MM.1S (cell line): ENCODE measurements around the gene ZNF441.
A peak's percentile ranks its signal among the peaks of the same experiment; 100 is the strongest.

ENCODE experiments used
- DNase-seq: peaks from one replicate; pipeline ENCODE4 v3.0.0-alpha.2; 2015
- H2AFZ ChIP-seq: fragments of 300-600 bp; sonication (generic); 2 replicates; pipeline ENCODE4 v1.6.0; 2016; ENCODE audit warnings: antibody characterized with exemption, low read length
- H3F3A ChIP-seq: fragments of 300-600 bp; sonication (generic); 2 replicates; pipeline ENCODE4 v1.6.1; 2016; ENCODE audit warnings: mild to moderate bottlenecking, antibody characterized with exemption, low read length, moderate library complexity, mixed read lengths; ENCODE audit not compliant: insufficient read depth
- H3K27ac ChIP-seq: fragments of 300-600 bp; sonication (generic); 2 replicates; pipeline ENCODE4 v1.5.1; 2016; ENCODE audit warnings: mild to moderate bottlenecking, low read length
- H3K27me3 ChIP-seq: fragments of 300-600 bp; sonication (generic); replicated peaks from 2 replicates; pipeline ENCODE4 v1.6.0; 2016; ENCODE audit warnings: low read length; ENCODE audit not compliant: insufficient read depth
- H3K36me3 ChIP-seq: fragments of 300-600 bp; sonication (generic); replicated peaks from 2 replicates; pipeline ENCODE4 v1.6.1; 2016; ENCODE audit warnings: mild to moderate bottlenecking, low read length, mixed read lengths; ENCODE audit not compliant: insufficient read depth
- H3K4me1 ChIP-seq: fragments of 300-600 bp; sonication (generic); 2 replicates; pipeline ENCODE4 v1.6.1; 2016; ENCODE audit warnings: low read length, mixed read lengths
- H3K4me2 ChIP-seq: fragments of 300-600 bp; sonication (generic); 2 replicates; pipeline ENCODE4 v1.6.0; 2016; ENCODE audit warnings: low read depth, low read length
- H3K4me3 ChIP-seq: fragments of 300-600 bp; sonication (generic); 2 replicates; pipeline ENCODE4 v1.5.1; 2016; ENCODE audit warnings: low read length, mixed read lengths
- H3K79me2 ChIP-seq: fragments of 300-600 bp; sonication (generic); 2 replicates; pipeline ENCODE4 v1.6.1; 2016; ENCODE audit warnings: mixed run types, low read length, mixed read lengths
- H3K9ac ChIP-seq: fragments of 300-600 bp; sonication (generic); 2 replicates; pipeline ENCODE4 v1.6.1; 2016; ENCODE audit warnings: low read length, mixed read lengths
- H3K9me2 ChIP-seq: fragments of 300-600 bp; sonication (generic); replicated peaks from 2 replicates; pipeline ENCODE4 v1.6.1; 2016; ENCODE audit warnings: mild to moderate bottlenecking, low read length, mixed read lengths; ENCODE audit not compliant: insufficient read depth
- H3K9me3 ChIP-seq: fragments of 300-600 bp; sonication (generic); replicated peaks from 2 replicates; pipeline ENCODE4 v1.6.1; 2016; ENCODE audit warnings: mild to moderate bottlenecking, low read length, mixed read lengths; ENCODE audit not compliant: insufficient read depth
- H4K20me1 ChIP-seq: fragments of 300-600 bp; sonication (generic); 2 replicates; pipeline ENCODE4 v1.6.1; 2016; ENCODE audit warnings: mild to moderate bottlenecking, low read length, moderate library complexity, mixed read lengths; ENCODE audit not compliant: insufficient read depth
- EZH2 ChIP-seq: fragments of 300-600 bp; sonication (generic); optimal IDR thresholded peaks from 2 replicates; pipeline ENCODE3; 2017; ENCODE audit warnings: low read depth, mild to moderate bottlenecking, antibody characterized with exemption, low read length, mixed read lengths
- EZH2phosphoT487 ChIP-seq: fragments of 300-600 bp; sonication (generic); IDR thresholded peaks from 2 replicates; pipeline ENCODE4 v1.6.1; 2018; ENCODE audit warnings: antibody characterized with exemption, low read length
- TF ChIP-seq, protein P1 (sequence below): fragments of 300-600 bp; sonication (generic); IDR thresholded peaks from 2 replicates; pipeline ENCODE4 v1.5.1; 2016; ENCODE audit warnings: antibody characterized with exemption, low read length, mixed read lengths

Gene ZNF441

GRCh38 chr19:11737964-11738745, 28.6 kb upstream of the ZNF441 start:
- TF ChIP-seq, protein P1, sequence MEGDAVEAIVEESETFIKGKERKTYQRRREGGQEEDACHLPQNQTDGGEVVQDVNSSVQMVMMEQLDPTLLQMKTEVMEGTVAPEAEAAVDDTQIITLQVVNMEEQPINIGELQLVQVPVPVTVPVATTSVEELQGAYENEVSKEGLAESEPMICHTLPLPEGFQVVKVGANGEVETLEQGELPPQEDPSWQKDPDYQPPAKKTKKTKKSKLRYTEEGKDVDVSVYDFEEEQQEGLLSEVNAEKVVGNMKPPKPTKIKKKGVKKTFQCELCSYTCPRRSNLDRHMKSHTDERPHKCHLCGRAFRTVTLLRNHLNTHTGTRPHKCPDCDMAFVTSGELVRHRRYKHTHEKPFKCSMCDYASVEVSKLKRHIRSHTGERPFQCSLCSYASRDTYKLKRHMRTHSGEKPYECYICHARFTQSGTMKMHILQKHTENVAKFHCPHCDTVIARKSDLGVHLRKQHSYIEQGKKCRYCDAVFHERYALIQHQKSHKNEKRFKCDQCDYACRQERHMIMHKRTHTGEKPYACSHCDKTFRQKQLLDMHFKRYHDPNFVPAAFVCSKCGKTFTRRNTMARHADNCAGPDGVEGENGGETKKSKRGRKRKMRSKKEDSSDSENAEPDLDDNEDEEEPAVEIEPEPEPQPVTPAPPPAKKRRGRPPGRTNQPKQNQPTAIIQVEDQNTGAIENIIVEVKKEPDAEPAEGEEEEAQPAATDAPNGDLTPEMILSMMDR = no peak
- no peak for TF ChIP-seq EZH2
- no peak for TF ChIP-seq EZH2phosphoT487
- H3F3A ChIP-seq = no peaks in the 10 kb centered on the region
- H3K79me2 ChIP-seq = peaks cover 20% of the 10 kb centered on the region
- peak overlapping the region; percentile 20; the same call in 1 of the 2 replicates for H3K27ac ChIP-seq
- no peaks in the 10 kb centered on the region for H3K27me3 ChIP-seq
- H3K9me3 ChIP-seq = no peaks in the 10 kb centered on the region
- no peaks in the 10 kb centered on the region for H3K9me2 ChIP-seq
- peak overlapping the region; percentile 73 for H3K4me3 ChIP-seq
- peak; percentile 66 for DNase-seq
- no peaks in the 10 kb centered on the region for H4K20me1 ChIP-seq
- H3K36me3 ChIP-seq = no peaks in the 10 kb centered on the region
- H3K9ac ChIP-seq = peak overlapping the region; percentile 63
- peak overlapping the region; percentile 96 for H3K4me2 ChIP-seq
- peak overlapping the region; percentile 100 for H2AFZ ChIP-seq
- H3K4me1 ChIP-seq = peaks cover 6% of the 10 kb centered on the region; the same call in 1 of the 2 replicates

GRCh38 chr19:11738746-11739620, 27.8 kb upstream of the ZNF441 start, which contains the start of gene ZNF823:
TSS of gene ZNF823 (minus strand) at chr19:11738946. CDS start at chr19:11738819, 127 bp downstream.
- Histone ChIP-seq H3K4me1 (peaks cover 6% of the 10 kb centered on the region; the same call in 1 of the 2 replicates), H3K9me2 (no peaks in the 10 kb centered on the region), H3K27me3 (no peaks in the 10 kb centered on the region), H3K4me3 (peak within 1 kb of the TSS; percentile 73), H3K4me2 (peak within 1 kb of the TSS; percentile 96), H4K20me1 (no peaks in the 10 kb centered on the region), H3F3A (no peaks in the 10 kb centered on the region), H3K9ac (peak within 1 kb of the TSS; percentile 63), H3K36me3 (no peaks in the 10 kb centered on the region), H3K27ac (peak within 1 kb of the TSS; percentile 20; the same call in 1 of the 2 replicates), H2AFZ (peak within 1 kb of the TSS; percentile 100), H3K79me2 (peaks cover 20% of the 10 kb centered on the region), H3K9me3 (no peaks in the 10 kb centered on the region)
- TF ChIP-seq EZH2 = no peak
- TF ChIP-seq, protein P1 = no peak
- TF ChIP-seq EZH2phosphoT487 = no peak
- peak; percentile 98 for DNase-seq

GRCh38 chr19:11745869-11746268, 20.9 kb upstream of the ZNF441 start:
- Histone ChIP-seq H3K4me3 (no peak overlapping the region), H3K36me3 (no peaks in the 10 kb centered on the region), H2AFZ (no peak overlapping the region), H3K9ac (no peak overlapping the region), H3K4me2 (no peak overlapping the region), H3F3A (no peaks in the 10 kb centered on the region), H4K20me1 (no peaks in the 10 kb centered on the region), H3K79me2 (no peaks in the 10 kb centered on the region), H3K9me2 (no peaks in the 10 kb centered on the region), H3K27ac (no peak overlapping the region), H3K4me1 (no peaks in the 10 kb centered on the region), H3K27me3 (no peaks in the 10 kb centered on the region; the same call in 1 of the 2 replicates), H3K9me3 (no peaks in the 10 kb centered on the region)
- TF ChIP-seq, protein P1 = no peak
- TF ChIP-seq EZH2 (no peak), EZH2phosphoT487 (no peak)
- DNase-seq = no peak
